HG02763 (cell line): Measurements from ENCODE around the gene CRACR2A.

ENCODE experiments used
- ATAC-seq: cut with Tn5 transposase; IDR thresholded peaks from one replicate; pipeline ENCODE4 v1.9.1; 2021; ENCODE audit warnings: mild to moderate bottlenecking, moderate library complexity; ENCODE audit not compliant: unreplicated experiment

Gene CRACR2A

DNA sequence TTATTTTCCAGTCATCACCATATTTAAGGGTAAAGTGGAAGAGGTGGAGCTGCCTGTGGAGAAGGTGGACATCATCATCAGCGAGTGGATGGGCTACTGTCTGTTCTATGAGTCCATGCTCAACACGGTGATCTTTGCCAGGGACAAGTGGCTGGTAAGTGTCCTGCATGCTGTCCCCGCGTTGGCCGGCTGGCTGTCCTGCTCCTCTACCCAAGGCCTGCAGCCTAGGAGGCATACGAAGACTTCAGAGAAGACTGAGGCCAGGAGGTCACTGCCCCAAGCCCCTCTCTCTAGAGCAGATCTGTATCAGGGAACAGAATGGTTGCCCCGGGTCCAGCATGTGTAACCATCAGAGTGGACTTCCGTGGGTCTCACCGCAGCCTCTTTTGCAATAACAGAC lies 184.2 kb downstream of the CRACR2A start:
- no peak for ATAC-seq

DNA sequence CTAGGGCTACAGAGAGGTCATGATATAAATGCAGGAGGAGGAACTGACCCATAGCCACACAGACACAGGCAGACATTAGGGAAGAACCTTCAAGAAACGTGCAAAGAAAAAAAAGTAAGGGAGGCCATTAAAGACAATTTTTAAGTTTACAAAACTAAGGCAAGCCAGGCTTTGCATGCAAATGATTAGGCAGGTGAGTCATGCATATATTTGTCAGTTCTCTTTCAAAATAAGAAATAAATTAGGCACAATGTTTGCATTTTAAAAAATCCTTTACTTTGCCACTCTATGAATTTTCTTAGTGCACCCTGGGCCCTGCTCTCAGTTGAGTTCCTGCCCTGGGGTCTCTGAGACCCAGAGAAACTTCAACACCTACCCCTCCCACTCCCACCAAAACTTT lies 186.9 kb downstream of the CRACR2A start:
- ATAC-seq, result no peak
